ENCODE measurements around the gene MYEF2.

MYEF2 gene

DNA sequence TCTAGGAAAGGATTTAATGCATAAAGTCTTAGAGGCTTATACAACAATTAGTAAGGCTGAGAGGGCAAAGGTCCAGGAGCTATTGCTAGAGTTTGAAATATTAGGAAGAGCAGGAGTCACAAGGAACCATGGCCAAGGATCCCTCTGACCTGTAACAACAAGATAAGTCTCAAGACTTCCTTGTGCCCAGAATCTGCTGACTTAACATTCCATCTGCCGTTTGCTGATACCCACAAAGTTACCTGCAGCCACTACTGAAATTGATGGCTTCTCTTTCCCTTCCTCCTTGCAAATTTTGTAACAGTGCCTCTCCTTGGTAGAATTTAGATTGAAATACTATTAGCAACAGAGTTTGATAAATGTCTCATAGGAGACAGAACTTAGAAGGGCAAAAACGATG, 4.7 kb upstream of the MYEF2 start:
- TF ChIP-seq NFRKB (IDR thresholded peaks at IDR 0.05) (no peak), FOXA1 (IDR thresholded peaks at IDR 0.05) (no peak), ELF4 (IDR thresholded peaks at IDR 0.05) (no peak), HDGF (IDR thresholded peaks at IDR 0.05; ENCODE audit: borderline replicate concordance) (no peak), CTBP1 (IDR thresholded peaks at IDR 0.05; ENCODE audit: borderline replicate concordance) (no peak), SP1 (IDR thresholded peaks at IDR 0.05) (no peak), ARNT (IDR thresholded peaks at IDR 0.05) (no peak), L3MBTL2 (conservative IDR thresholded peaks at IDR 0.05) (no peak), FOXM1 (IDR thresholded peaks at IDR 0.05; ENCODE audit: borderline replicate concordance) (no peak), SUZ12 (IDR thresholded peaks at IDR 0.05) (no peak), FOXK2 (IDR thresholded peaks at IDR 0.05) (no peak), BHLHE40 (IDR thresholded peaks at IDR 0.05; ENCODE audit: borderline replicate concordance) (no peak)
- TF ChIP-seq, protein P1, sequence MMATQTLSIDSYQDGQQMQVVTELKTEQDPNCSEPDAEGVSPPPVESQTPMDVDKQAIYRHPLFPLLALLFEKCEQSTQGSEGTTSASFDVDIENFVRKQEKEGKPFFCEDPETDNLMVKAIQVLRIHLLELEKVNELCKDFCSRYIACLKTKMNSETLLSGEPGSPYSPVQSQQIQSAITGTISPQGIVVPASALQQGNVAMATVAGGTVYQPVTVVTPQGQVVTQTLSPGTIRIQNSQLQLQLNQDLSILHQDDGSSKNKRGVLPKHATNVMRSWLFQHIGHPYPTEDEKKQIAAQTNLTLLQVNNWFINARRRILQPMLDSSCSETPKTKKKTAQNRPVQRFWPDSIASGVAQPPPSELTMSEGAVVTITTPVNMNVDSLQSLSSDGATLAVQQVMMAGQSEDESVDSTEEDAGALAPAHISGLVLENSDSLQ (IDR thresholded peaks at IDR 0.05): no peak
- ChIA-PET CTCF (no interaction called here), POLR2A (no interaction called here)
- no peak for DNase-seq (ENCODE audit: extremely low spot score)

DNA sequence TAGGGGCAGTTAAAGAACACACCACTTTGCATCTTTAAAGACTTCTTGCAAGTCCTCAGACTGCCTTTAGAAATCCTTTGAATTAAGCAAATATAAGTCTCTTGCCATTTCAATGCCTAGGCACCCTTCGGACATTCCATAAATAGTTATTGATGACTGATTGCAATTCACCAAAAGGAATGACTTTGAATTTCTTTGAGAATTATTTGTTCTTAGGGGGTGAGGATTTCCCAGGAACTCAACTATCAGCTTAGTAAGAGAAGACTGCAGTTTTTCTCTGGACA, 495 bp upstream of the MYEF2 start:
- TF ChIP-seq BHLHE40 (IDR thresholded peaks at IDR 0.05; ENCODE audit: borderline replicate concordance) (no peak), ZNF384 (IDR thresholded peaks at IDR 0.05) (no peak), FOXK2 (IDR thresholded peaks at IDR 0.05) (no peak), HDGF (IDR thresholded peaks at IDR 0.05; ENCODE audit: borderline replicate concordance) (no peak), ARNT (IDR thresholded peaks at IDR 0.05) (no peak), FOXA1 (IDR thresholded peaks at IDR 0.05) (no peak), TARDBP (IDR thresholded peaks at IDR 0.05) (no peak), L3MBTL2 (conservative IDR thresholded peaks at IDR 0.05) (no peak), ELF4 (IDR thresholded peaks at IDR 0.05) (no peak)
- TF ChIP-seq, protein P1 (IDR thresholded peaks at IDR 0.05): no peak
- DNase-seq (ENCODE audit: extremely low spot score): no peak
- POLR2A ChIA-PET: interaction anchor here (1.0 kb wide), 1 partner anchor 9 kb away, joined by 3 read pairs; no protein-coding TSS in a partner anchor
- CTCF ChIA-PET: no interaction called here

DNA sequence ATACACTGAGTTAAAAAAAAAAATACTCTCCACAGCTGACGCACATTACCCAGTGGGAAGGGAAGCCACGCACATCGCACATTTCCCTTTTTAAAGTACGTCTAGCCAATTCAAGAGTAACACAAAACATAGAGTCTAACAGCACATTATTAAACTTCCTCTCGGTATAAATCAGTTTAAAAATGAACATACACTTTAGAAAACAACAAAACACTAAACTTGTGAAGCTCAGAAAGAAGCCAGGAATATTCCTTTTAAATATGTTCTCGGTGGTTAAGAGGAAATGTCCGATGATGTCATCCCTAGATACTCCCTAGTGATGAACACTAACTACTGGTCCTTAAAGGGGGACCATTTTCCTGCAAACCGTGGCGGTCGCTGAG, 721 bp downstream of the MYEF2 start:
- TF ChIP-seq FOXM1 (IDR thresholded peaks at IDR 0.05; ENCODE audit: borderline replicate concordance): no peak
- no peak for TF ChIP-seq TARDBP (IDR thresholded peaks at IDR 0.05)
- TF ChIP-seq HDGF (IDR thresholded peaks at IDR 0.05; ENCODE audit: borderline replicate concordance): no peak
- no peak for TF ChIP-seq SP1 (IDR thresholded peaks at IDR 0.05)
- no peak for TF ChIP-seq ARNT (IDR thresholded peaks at IDR 0.05)
- TF ChIP-seq ELF4 (IDR thresholded peaks at IDR 0.05): no peak
- TF ChIP-seq FOXK2 (IDR thresholded peaks at IDR 0.05): no peak
- TF ChIP-seq ZNF384 (IDR thresholded peaks at IDR 0.05): no peak
- TF ChIP-seq FOXA1 (IDR thresholded peaks at IDR 0.05): no peak
- no peak for TF ChIP-seq NFRKB (IDR thresholded peaks at IDR 0.05)
- no peak for TF ChIP-seq BHLHE40 (IDR thresholded peaks at IDR 0.05; ENCODE audit: borderline replicate concordance)
- no peak for TF ChIP-seq L3MBTL2 (conservative IDR thresholded peaks at IDR 0.05)
- TF ChIP-seq SUZ12 (IDR thresholded peaks at IDR 0.05): no peak
- no peak for TF ChIP-seq CTBP1 (IDR thresholded peaks at IDR 0.05; ENCODE audit: borderline replicate concordance)
- TF ChIP-seq LEF1 (IDR thresholded peaks at IDR 0.05; ENCODE audit: borderline replicate concordance): no peak
- ChIA-PET CTCF (no interaction called here), POLR2A (interaction anchor here (0.6 to 0.9 kb wide), 2 partner anchors 11 to 27 kb away, joined by 3 to 4 read pairs; no protein-coding TSS in a partner anchor)
- DNase-seq (ENCODE audit: extremely low spot score): peak; percentile 19

DNA sequence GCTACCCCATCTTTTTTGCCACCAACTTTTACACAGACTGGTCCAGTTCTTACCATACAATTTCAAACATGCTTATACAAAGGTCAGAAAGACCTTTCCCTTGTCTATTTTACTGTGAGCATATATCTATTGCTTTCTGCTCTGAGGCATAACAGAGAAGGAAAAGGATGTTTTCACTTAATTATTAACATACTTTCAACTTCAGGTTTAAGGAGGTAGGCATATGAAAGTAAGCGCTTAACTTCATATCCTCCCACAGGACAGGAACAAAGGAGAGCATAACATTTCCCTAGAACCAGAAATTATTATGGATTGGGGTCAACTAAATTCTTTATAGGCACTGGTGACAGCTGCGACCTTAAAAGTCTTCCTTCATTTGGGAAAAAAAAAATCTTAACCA, 1.1 kb downstream of the MYEF2 start:
- ChIA-PET POLR2A (interaction anchor here (0.6 to 0.9 kb wide), 2 partner anchors 10 to 27 kb away, joined by 3 to 4 read pairs; no protein-coding TSS in a partner anchor), CTCF (no interaction called here)
- TF ChIP-seq SP1 (IDR thresholded peaks at IDR 0.05) (no peak), ARNT (IDR thresholded peaks at IDR 0.05) (no peak), SUZ12 (IDR thresholded peaks at IDR 0.05) (no peak), ELF4 (IDR thresholded peaks at IDR 0.05) (no peak), FOXM1 (IDR thresholded peaks at IDR 0.05; ENCODE audit: borderline replicate concordance) (no peak), LEF1 (IDR thresholded peaks at IDR 0.05; ENCODE audit: borderline replicate concordance) (no peak), BHLHE40 (IDR thresholded peaks at IDR 0.05; ENCODE audit: borderline replicate concordance) (no peak), FOXK2 (IDR thresholded peaks at IDR 0.05) (no peak), NFRKB (IDR thresholded peaks at IDR 0.05) (no peak), ZNF384 (IDR thresholded peaks at IDR 0.05) (no peak), FOXA1 (IDR thresholded peaks at IDR 0.05) (no peak), HDGF (IDR thresholded peaks at IDR 0.05; ENCODE audit: borderline replicate concordance) (no peak), TARDBP (IDR thresholded peaks at IDR 0.05) (no peak), CTBP1 (IDR thresholded peaks at IDR 0.05; ENCODE audit: borderline replicate concordance) (no peak), L3MBTL2 (conservative IDR thresholded peaks at IDR 0.05) (no peak)
- TF ChIP-seq, protein P1 (IDR thresholded peaks at IDR 0.05): no peak
- no peak for DNase-seq (ENCODE audit: extremely low spot score)

DNA sequence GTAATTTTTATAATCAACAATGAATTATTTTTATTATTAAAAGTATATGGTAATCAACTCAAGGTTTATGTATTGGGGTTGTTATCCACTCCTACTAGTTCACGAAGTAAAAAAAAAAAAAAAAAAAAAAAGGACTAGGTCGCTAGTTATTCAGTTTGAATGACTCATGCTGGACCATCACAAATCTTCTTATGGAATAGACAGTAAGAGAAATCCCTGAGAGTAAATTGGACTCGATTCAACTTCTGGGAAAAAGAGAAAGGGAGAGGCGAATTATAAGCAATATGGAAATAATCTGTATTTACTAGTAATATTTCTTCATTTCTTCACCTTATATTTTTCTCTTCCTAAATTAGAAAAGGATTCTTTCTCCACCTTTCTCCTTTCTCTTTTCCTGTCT, 2.0 kb downstream of the MYEF2 start:
- TF ChIP-seq ZNF384 (IDR thresholded peaks at IDR 0.05) (no peak), BHLHE40 (IDR thresholded peaks at IDR 0.05; ENCODE audit: borderline replicate concordance) (no peak), SP1 (IDR thresholded peaks at IDR 0.05) (no peak), FOXA1 (IDR thresholded peaks at IDR 0.05) (no peak), NFRKB (IDR thresholded peaks at IDR 0.05) (no peak), ELF4 (IDR thresholded peaks at IDR 0.05) (no peak), HDGF (IDR thresholded peaks at IDR 0.05; ENCODE audit: borderline replicate concordance) (no peak), TARDBP (IDR thresholded peaks at IDR 0.05) (no peak), SUZ12 (IDR thresholded peaks at IDR 0.05) (no peak), L3MBTL2 (conservative IDR thresholded peaks at IDR 0.05) (no peak), LEF1 (IDR thresholded peaks at IDR 0.05; ENCODE audit: borderline replicate concordance) (no peak)
- TF ChIP-seq, protein P1 (IDR thresholded peaks at IDR 0.05): no peak
- no peak for DNase-seq (ENCODE audit: extremely low spot score)
- POLR2A ChIA-PET: no interaction called here
- CTCF ChIA-PET: no interaction called here
